Ishikawa (cell line): ENCODE results near the gene LRRC18.

ENCODE experiments used
- FOXM1 ChIP-seq: IDR thresholded peaks from 2 replicates; pipeline ENCODE4 v1.6.1; 2012; ENCODE audit warnings: low read depth, borderline replicate concordance
- TAF1 ChIP-seq: IDR thresholded peaks from 2 replicates; pipeline ENCODE4 v1.6.1; 2012; ENCODE audit warnings: low read depth, mild to moderate bottlenecking
- TEAD4 ChIP-seq: IDR thresholded peaks from 2 replicates; pipeline ENCODE4 v1.6.1; 2012
- TF ChIP-seq, protein P1 (sequence below): IDR thresholded peaks from 2 replicates; pipeline ENCODE4 v1.6.1; 2012
- TF ChIP-seq, protein P2 (sequence below): IDR thresholded peaks from 2 replicates; pipeline ENCODE4 v1.6.1; 2012; ENCODE audit warnings: low read depth, mild to moderate bottlenecking

DNA sequence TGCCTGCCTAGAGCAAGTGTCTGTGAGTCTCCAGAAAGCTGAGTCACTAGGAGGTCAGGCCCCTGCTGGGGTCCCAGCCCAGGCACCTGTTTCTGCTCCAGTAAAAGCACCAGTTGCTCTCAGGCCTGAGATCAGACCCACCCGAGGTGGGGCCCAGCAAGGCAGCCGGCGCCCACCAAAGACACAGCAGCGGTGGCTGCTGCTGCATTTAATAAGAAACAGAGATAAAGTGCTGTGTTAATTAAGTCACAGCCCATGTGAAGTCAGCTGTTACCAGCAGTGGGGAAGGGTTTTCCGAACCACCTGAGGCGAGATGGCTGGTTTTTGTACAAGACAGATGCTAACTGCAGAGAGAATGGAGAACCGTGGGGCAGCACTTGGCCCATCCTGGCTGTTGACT, 12.1 kb upstream of the LRRC18 start:
- no peak for TF ChIP-seq FOXM1
- TF ChIP-seq, protein P1, sequence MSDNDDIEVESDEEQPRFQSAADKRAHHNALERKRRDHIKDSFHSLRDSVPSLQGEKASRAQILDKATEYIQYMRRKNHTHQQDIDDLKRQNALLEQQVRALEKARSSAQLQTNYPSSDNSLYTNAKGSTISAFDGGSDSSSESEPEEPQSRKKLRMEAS = no peak
- no peak for TF ChIP-seq TEAD4
- no peak for TF ChIP-seq TAF1
- TF ChIP-seq, protein P2, sequence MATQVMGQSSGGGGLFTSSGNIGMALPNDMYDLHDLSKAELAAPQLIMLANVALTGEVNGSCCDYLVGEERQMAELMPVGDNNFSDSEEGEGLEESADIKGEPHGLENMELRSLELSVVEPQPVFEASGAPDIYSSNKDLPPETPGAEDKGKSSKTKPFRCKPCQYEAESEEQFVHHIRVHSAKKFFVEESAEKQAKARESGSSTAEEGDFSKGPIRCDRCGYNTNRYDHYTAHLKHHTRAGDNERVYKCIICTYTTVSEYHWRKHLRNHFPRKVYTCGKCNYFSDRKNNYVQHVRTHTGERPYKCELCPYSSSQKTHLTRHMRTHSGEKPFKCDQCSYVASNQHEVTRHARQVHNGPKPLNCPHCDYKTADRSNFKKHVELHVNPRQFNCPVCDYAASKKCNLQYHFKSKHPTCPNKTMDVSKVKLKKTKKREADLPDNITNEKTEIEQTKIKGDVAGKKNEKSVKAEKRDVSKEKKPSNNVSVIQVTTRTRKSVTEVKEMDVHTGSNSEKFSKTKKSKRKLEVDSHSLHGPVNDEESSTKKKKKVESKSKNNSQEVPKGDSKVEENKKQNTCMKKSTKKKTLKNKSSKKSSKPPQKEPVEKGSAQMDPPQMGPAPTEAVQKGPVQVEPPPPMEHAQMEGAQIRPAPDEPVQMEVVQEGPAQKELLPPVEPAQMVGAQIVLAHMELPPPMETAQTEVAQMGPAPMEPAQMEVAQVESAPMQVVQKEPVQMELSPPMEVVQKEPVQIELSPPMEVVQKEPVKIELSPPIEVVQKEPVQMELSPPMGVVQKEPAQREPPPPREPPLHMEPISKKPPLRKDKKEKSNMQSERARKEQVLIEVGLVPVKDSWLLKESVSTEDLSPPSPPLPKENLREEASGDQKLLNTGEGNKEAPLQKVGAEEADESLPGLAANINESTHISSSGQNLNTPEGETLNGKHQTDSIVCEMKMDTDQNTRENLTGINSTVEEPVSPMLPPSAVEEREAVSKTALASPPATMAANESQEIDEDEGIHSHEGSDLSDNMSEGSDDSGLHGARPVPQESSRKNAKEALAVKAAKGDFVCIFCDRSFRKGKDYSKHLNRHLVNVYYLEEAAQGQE = no peak
